GM19463 (cell line): ENCODE data around the gene CEP152.
"Not testable (repeated sequence)": the region's sequence is repeated elsewhere in the genome, so short reads cannot be mapped to it uniquely, and the experiment has no call there.

ENCODE experiments used
- ATAC-seq: cut with Tn5 transposase; IDR thresholded peaks from one replicate; pipeline ENCODE4 v1.9.1; 2021; ENCODE audit warnings: mild to moderate bottlenecking, moderate library complexity; ENCODE audit not compliant: unreplicated experiment

Gene CEP152

GRCh38 chr15:48814286-48814685 lies 3.4 kb upstream of the CEP152 start:
- ATAC-seq, result no peak

DNA sequence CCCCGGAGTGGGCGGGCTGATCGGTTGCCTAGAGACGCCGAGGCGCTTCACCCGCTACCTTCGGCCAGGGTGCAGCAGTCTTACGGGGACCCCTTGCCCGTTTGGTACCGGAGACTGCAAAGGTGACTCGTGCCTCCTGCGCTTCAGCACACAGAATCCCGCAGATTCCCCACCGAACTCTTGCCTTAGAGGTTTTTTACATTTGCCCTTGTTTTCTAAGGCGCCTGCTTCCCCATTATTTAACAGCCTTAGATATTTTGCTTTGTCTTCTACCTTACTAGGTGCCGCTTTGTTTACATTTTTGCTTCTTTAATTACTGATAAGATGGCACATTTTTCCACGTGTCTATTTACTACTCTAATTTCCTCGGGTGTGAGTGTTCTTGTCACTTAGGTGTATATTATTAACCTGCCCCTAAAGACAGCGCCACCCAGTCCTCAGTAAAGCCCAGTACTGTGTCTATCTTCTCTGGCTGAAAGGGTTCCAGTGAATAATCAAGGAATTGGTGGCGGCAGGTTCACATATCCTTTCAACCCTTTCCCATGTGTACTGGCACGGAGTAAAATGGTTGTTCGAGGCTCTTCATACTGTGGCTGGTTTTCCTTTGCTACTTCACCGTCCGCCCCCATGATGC lies 573 bp upstream of the CEP152 start:
- ATAC-seq, result no peak

DNA sequence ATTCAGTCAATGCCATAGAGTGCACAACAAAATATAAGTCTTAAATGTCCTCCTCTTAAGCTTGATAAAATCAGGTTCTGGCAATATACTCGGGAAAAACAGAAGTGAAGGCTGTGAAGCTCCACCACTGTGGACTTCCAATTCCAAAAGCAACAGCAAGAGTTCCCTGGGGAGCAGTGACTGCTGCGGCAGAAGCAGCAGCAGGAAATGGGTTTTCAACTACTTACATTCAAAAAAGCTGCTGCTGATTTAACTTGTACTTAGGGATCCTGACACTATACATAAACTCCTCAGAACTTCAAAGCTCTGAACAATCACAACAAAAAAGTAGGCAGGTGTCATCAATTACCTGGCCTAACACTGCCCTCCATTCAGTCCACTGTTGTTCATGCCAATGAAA lies 4.7 kb downstream of the CEP152 start:
- no peak for ATAC-seq

- no peak for ATAC-seq
Observed at GRCh38 chr15:48805591-48805990, 5.3 kb downstream of the CEP152 start.

DNA sequence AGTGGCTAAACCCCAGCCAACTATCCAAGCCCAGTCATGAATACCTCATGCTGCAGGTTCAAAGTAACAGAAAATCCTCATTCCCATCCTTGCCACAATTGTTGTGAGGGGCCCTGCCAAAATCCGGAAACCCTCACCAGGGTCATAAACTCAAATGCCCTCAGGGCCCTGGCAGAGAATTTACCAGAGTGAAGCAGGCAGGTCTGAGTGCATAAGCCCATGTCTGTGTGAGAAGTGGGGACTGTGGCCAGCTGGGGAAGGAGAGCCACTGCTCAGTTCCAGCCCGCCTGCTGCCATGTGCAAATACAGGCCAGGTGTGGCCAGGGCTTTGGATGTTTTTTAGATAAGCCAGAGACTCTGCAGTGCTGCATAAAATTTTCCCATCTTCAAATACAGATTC lies 7.0 kb downstream of the CEP152 start:
- no peak for ATAC-seq

- ATAC-seq, result peak; percentile 54
Observed at GRCh38 chr15:48802867-48803266, 8.0 kb downstream of the CEP152 start.

DNA sequence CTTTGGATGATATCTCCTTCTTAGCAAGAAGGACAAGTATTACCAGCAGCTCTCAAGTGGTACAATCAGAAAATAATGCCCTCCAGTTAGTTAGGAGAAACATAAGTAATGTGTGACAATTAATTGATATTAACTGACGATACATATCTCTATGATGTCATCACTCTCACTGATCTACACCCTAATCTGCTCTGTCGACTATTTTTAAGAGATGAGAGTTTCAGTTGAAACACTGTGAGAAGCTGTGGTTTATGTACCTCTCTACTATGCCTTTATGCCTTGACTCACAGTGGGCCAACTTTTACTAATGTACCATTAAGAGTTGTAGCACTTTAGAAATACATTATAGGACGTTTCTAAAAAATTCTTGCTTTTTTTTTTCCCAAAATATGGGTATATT lies 8.6 kb downstream of the CEP152 start:
- ATAC-seq, result peak; percentile 62

DNA sequence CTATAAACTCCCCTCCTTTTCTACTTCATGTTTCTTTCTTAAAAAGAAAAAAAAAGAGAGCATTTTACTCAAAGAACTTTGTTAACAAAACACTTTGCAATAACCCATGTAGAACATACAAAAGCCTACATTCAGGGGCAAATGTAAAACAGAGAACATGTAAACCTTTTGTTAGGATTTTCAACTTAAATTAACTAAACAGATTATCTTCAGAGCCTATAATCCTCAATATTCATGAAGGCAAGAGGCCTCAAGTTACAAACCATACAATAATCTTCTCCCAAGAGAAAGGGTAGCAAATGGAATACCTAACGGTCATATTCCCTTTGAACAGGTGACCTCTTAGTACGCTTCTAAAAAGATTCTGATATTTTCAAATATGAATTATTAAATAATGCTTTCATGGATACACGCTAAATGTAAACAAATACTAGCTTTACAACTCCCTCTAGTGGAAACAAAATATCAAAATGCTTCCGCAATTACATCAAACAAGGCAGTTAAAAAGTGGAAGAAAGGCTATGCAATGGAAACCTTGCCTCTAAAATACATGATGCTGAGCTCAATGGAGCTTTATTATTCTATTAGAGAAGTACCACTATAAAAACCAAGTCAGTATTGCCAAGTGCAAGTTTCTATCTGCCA lies 9.9 kb downstream of the CEP152 start:
- ATAC-seq, result no peak

DNA sequence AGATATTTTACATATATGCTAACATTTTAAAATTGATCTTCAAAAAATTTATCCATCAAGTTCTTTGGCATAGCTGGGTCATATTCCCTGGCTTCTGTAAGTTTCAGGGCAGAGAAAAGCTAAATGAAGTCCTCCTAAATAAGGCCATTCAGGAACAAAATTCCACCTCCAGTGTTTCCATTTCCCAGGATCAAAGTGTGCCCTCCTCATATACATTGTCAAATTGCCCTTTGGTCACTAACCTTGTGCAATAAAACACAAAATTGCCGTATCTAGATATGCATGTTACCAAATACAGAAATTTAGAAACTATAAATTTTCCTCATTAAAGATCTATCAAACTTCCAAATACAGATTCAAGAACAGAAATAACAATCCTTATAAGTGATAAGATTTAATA lies 10.6 kb downstream of the CEP152 start:
- no peak for ATAC-seq

GRCh38 chr15:48798319-48798718 lies 12.6 kb downstream of the CEP152 start:
- no peak for ATAC-seq

- ATAC-seq, result peak; percentile 69
Observed at GRCh38 chr15:48796930-48797329, 13.9 kb downstream of the CEP152 start.

GRCh38 chr15:48796521-48796920 lies 14.3 kb downstream of the CEP152 start:
- peak; percentile 3 for ATAC-seq

GRCh38 chr15:48795901-48796300 lies 15.0 kb downstream of the CEP152 start:
- ATAC-seq, result no peak

GRCh38 chr15:48794697-48795134 lies 16.2 kb downstream of the CEP152 start:
- ATAC-seq, result peak; percentile 70

DNA sequence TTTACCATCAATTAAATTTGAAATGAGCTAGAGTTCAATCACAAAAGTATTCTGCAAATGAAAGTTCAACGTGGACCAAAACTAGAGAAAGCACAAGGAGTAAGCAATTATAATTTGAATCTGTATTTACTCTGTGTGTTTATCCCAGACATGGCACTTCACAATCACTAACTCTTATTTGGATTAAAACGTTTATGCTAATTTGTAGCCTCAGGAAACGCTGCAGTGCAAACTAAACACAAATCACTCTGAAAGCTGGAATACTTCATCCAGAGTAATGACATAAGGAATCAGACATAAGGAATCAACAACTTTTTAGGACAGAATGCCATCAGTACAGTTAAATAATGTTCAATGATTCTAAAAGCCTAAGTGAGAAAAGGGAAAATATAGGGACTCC lies 18.5 kb downstream of the CEP152 start:
- no peak for ATAC-seq

GRCh38 chr15:48790466-48791115 lies 20.3 kb downstream of the CEP152 start:
- ATAC-seq, result not testable (repeated sequence)

GRCh38 chr15:48785712-48786111 lies 25.2 kb downstream of the CEP152 start:
- ATAC-seq, result no peak

DNA sequence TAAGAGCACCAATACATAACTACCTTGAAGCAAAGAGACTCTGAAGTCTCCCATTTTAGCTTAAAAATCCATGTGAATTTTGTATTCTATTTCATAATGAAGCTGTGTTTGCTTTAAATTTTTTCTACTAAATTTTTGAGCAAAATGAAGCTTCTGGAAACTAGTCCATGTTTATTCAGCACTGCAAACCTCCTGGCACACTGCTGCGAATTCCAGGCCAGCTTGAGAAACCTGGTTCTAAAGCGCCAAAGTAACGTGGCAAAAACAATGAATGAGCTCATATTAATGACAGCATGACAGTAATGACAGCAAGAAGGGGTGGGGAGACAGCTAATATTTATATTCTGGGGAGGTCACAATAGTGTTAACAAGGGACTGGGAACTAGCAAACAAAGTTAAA lies 25.7 kb downstream of the CEP152 start:
- ATAC-seq, result no peak

DNA sequence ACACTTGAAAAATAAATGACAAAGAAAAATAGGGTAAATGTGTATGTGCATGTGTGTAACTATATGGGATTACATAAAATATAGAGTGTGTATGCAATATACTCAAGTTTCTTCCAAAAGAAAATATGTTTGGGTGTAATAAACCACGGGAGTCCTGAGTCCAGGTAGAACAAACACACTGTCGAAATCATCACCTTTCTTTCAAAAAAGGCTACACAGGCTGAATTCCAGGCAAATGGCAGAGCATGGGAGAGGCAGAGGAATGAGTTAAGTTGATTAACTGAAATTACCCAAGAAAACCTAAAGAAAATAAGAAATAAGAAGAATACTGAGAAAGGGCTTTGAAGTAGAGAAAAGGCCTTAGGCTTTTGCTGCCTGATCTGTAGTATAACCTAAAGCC lies 26.1 kb downstream of the CEP152 start:
- no peak for ATAC-seq

GRCh38 chr15:48782911-48783310 lies 28.0 kb downstream of the CEP152 start:
- no peak for ATAC-seq

GRCh38 chr15:48781481-48782081 lies 29.3 kb downstream of the CEP152 start:
- no peak for ATAC-seq

- no peak for ATAC-seq
Observed at GRCh38 chr15:48781017-48781416, 29.9 kb downstream of the CEP152 start.
